GM13977 (cell line): ENCODE data around the gene TAS2R41.

Source experiments
- DNase-seq: peaks from one replicate; pipeline ENCODE4 v3.0.0; 2012; ENCODE audit warnings: low spot score
- CTCF ChIP-seq: IDR thresholded peaks from 2 replicates; pipeline ENCODE4 v1.5.1; 2012; ENCODE audit warnings: mild to moderate bottlenecking, control low read depth; ENCODE audit not compliant: insufficient read depth; ENCODE audit errors: extremely low read depth, missing control alignments
- in situ Hi-C: fragments of 300-500 bp; cut with MboI; formaldehyde crosslinking; loops from one replicate; pipeline ENCODE4 v1.12.0; 2022; ENCODE audit warnings: low sequenced_read_pairs, low pct_unique_long_range_greater_than_20kb, mixed read lengths, inconsistent platforms; ENCODE audit not compliant: unreplicated experiment

Gene TAS2R41

GRCh38 chr7:143454091-143454680, 23.5 kb upstream of the TAS2R41 start:
- no peak for TF ChIP-seq CTCF
- in situ Hi-C loops: no loop called here
- DNase-seq: no peak

GRCh38 chr7:143455491-143455890, 22.2 kb upstream of the TAS2R41 start:
- in situ Hi-C loops: no loop called here
- no peak for DNase-seq
- no peak for TF ChIP-seq CTCF

DNA sequence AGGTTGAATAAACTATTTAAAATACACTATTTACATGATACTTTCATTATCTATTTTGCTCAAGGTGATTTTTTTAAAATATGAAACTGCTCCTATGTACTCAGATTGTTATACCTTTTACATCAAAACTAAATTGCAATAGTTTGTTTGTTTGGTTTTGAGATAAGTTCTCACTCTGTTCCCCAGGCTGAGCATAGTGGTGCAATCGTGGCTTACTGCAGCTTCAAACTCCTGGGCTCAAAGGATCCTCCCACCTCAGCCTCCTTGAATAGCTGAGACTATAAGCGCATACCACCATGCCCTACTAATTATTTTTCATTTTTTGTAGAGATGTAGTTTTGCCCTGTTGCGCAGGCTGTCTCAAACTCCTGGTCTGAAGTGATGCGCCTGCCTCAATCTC, 21.7 kb upstream of the TAS2R41 start:
- no peak for TF ChIP-seq CTCF
- in situ Hi-C loops: no loop called here
- DNase-seq: no peak

GRCh38 chr7:143456992-143457793, 20.5 kb upstream of the TAS2R41 start:
- no peak for TF ChIP-seq CTCF
- DNase-seq: no peak
- in situ Hi-C loops: no loop called here

- in situ Hi-C loops: no loop called here
- no peak for DNase-seq
- no peak for TF ChIP-seq CTCF
Observed at GRCh38 chr7:143458263-143458662, 19.4 kb upstream of the TAS2R41 start.

- no peak for TF ChIP-seq CTCF
- DNase-seq: no peak
- in situ Hi-C loops: no loop called here
Observed at GRCh38 chr7:143458681-143459080, 19.0 kb upstream of the TAS2R41 start.

GRCh38 chr7:143459359-143459758, 18.3 kb upstream of the TAS2R41 start:
- DNase-seq: no peak

More at GRCh38 chr7:143459359-143459758, 18.3 kb upstream of the TAS2R41 start:
- TF ChIP-seq CTCF: no peak
- in situ Hi-C loops: no loop called here
